Measurements from ENCODE around the gene TCEAL8. TPM values are rescaled to one million over a fixed set of nuclear protein-coding genes. Genes with fewer than 3 reads are reported as not detected.
"Not testable (repeated sequence)": the region's sequence is repeated elsewhere in the genome, so short reads cannot be mapped to it uniquely, and the experiment has no call there.

TCEAL8 gene
- total and polyA plus RNA-seq, 2 experiments from 2014 or later: 123 to 153 TPM

GRCh38 chrX:103240155-103240554 lies 14.8 kb downstream of the TCEAL8 start:
- no peaks in the 10 kb centered on the region for H3K79me2 ChIP-seq
- no peaks in the 10 kb centered on the region for H4K20me1 ChIP-seq (ENCODE audit: insufficient read depth, poor library complexity, severe bottlenecking)
- H2AFZ ChIP-seq: no peak overlapping the region
- H3K27ac ChIP-seq: no peak overlapping the region
- DNase-seq (ENCODE audit: low spot score): no peak
- H3K36me3 ChIP-seq (replicated peaks; ENCODE audit: insufficient read depth, low read depth): no peaks in the 10 kb centered on the region
- H3K4me3 ChIP-seq: no peak overlapping the region
- no peaks in the 10 kb centered on the region for H3K9me3 ChIP-seq (ENCODE audit: low read depth)
- TF ChIP-seq EZH2 (IDR thresholded peaks at IDR 0.05; ENCODE audit: borderline replicate concordance) (no peak), CTCF (IDR thresholded peaks at IDR 0.05; ENCODE audit: poor library complexity) (no peak), EZH2phosphoT487 (IDR thresholded peaks at IDR 0.05; ENCODE audit: low read depth, severe bottlenecking, unreplicated experiment) (no peak)
- no peaks in the 10 kb centered on the region for H3K4me1 ChIP-seq (ENCODE audit: insufficient read depth)
- H3K27me3 ChIP-seq: no peaks in the 10 kb centered on the region
- no peaks in the 10 kb centered on the region for H3K9me2 ChIP-seq (replicated peaks; ENCODE audit: insufficient read depth)
- H3K4me2 ChIP-seq: no peak overlapping the region

GRCh38 chrX:103236296-103236695 lies 18.7 kb downstream of the TCEAL8 start:
- Histone ChIP-seq H3K4me3 (no peak overlapping the region), H3K36me3 (replicated peaks; ENCODE audit: insufficient read depth, low read depth) (no peaks in the 10 kb centered on the region), H4K20me1 (ENCODE audit: insufficient read depth, poor library complexity, severe bottlenecking) (no peaks in the 10 kb centered on the region), H3K27me3 (no peaks in the 10 kb centered on the region), H3K4me1 (ENCODE audit: insufficient read depth) (no peaks in the 10 kb centered on the region), H3K9me2 (replicated peaks; ENCODE audit: insufficient read depth) (no peaks in the 10 kb centered on the region), H3K4me2 (no peak overlapping the region), H3K79me2 (no peaks in the 10 kb centered on the region), H3K27ac (no peak overlapping the region), H3K9me3 (ENCODE audit: low read depth) (no peaks in the 10 kb centered on the region), H2AFZ (no peak overlapping the region)
- WGBS (ENCODE audit: low lambda C conversion rate, missing lambda C conversion rate): 83% methylated on average over 1 of the region's 1 CpG
- TF ChIP-seq CTCF (IDR thresholded peaks at IDR 0.05; ENCODE audit: poor library complexity) (no peak), EZH2 (IDR thresholded peaks at IDR 0.05; ENCODE audit: borderline replicate concordance) (no peak), EZH2phosphoT487 (IDR thresholded peaks at IDR 0.05; ENCODE audit: low read depth, severe bottlenecking, unreplicated experiment) (no peak)
- DNase-seq (ENCODE audit: low spot score): no peak

GRCh38 chrX:103235608-103236007 lies 19.3 kb downstream of the TCEAL8 start:
- H3K27ac ChIP-seq; H3K4me2 ChIP-seq; H4K20me1 ChIP-seq (ENCODE audit: insufficient read depth, poor library complexity, severe bottlenecking); DNase-seq (ENCODE audit: low spot score); H3K36me3 ChIP-seq (replicated peaks; ENCODE audit: insufficient read depth, low read depth); H3K9me3 ChIP-seq (ENCODE audit: low read depth); H3K79me2 ChIP-seq; H2AFZ ChIP-seq; H3K4me1 ChIP-seq (ENCODE audit: insufficient read depth); H3K27me3 ChIP-seq; H3K4me3 ChIP-seq; H3K9me2 ChIP-seq (replicated peaks; ENCODE audit: insufficient read depth): not testable (repeated sequence)
- 34% methylated on average over 2 of the region's 2 CpGs for WGBS (ENCODE audit: low lambda C conversion rate, missing lambda C conversion rate)

- Histone ChIP-seq H3K4me3 (no peak overlapping the region), H3K4me1 (ENCODE audit: insufficient read depth) (no peaks in the 10 kb centered on the region), H3K9me2 (replicated peaks; ENCODE audit: insufficient read depth) (no peaks in the 10 kb centered on the region), H4K20me1 (ENCODE audit: insufficient read depth, poor library complexity, severe bottlenecking) (no peaks in the 10 kb centered on the region), H3K27ac (no peak overlapping the region), H3K36me3 (replicated peaks; ENCODE audit: insufficient read depth, low read depth) (no peaks in the 10 kb centered on the region), H3K79me2 (no peaks in the 10 kb centered on the region), H3K4me2 (no peak overlapping the region), H3K27me3 (no peaks in the 10 kb centered on the region), H2AFZ (no peak overlapping the region), H3K9me3 (ENCODE audit: low read depth) (no peaks in the 10 kb centered on the region)
- no peak for DNase-seq (ENCODE audit: low spot score)
- TF ChIP-seq EZH2 (IDR thresholded peaks at IDR 0.05; ENCODE audit: borderline replicate concordance): no peak
- 63% methylated on average over 1 of the region's 1 CpG for WGBS (ENCODE audit: low lambda C conversion rate, missing lambda C conversion rate)
Observed at GRCh38 chrX:103234869-103235268, 20.1 kb downstream of the TCEAL8 start.

GRCh38 chrX:103233263-103233662 lies 21.7 kb downstream of the TCEAL8 start:
- Histone ChIP-seq H3K4me2 (no peak overlapping the region), H3K36me3 (replicated peaks; ENCODE audit: insufficient read depth, low read depth) (no peaks in the 10 kb centered on the region), H3K4me1 (ENCODE audit: insufficient read depth) (no peaks in the 10 kb centered on the region), H3K4me3 (no peak overlapping the region), H3K9me2 (replicated peaks; ENCODE audit: insufficient read depth) (no peaks in the 10 kb centered on the region), H3K79me2 (no peaks in the 10 kb centered on the region), H4K20me1 (ENCODE audit: insufficient read depth, poor library complexity, severe bottlenecking) (no peaks in the 10 kb centered on the region), H3K27me3 (no peaks in the 10 kb centered on the region), H2AFZ (no peak overlapping the region), H3K27ac (peak overlapping the region; percentile 4), H3K9me3 (ENCODE audit: low read depth) (no peaks in the 10 kb centered on the region)
- DNase-seq (ENCODE audit: low spot score): no peak
- 35% methylated on average over 2 of the region's 2 CpGs for WGBS (ENCODE audit: low lambda C conversion rate, missing lambda C conversion rate)
- TF ChIP-seq EZH2phosphoT487 (IDR thresholded peaks at IDR 0.05; ENCODE audit: low read depth, severe bottlenecking, unreplicated experiment) (no peak), CTCF (IDR thresholded peaks at IDR 0.05; ENCODE audit: poor library complexity) (no peak), EZH2 (IDR thresholded peaks at IDR 0.05; ENCODE audit: borderline replicate concordance) (no peak)

- H3K4me1 ChIP-seq (ENCODE audit: insufficient read depth): not testable (repeated sequence)
Observed at GRCh38 chrX:103225918-103226317, 29.0 kb downstream of the TCEAL8 start.

More at GRCh38 chrX:103225918-103226317, 29.0 kb downstream of the TCEAL8 start:
- H3K27me3 ChIP-seq; H2AFZ ChIP-seq; DNase-seq (ENCODE audit: low spot score); H3K9me2 ChIP-seq (replicated peaks; ENCODE audit: insufficient read depth); H3K79me2 ChIP-seq; H3K4me3 ChIP-seq; H4K20me1 ChIP-seq (ENCODE audit: insufficient read depth, poor library complexity, severe bottlenecking); H3K4me2 ChIP-seq; H3K36me3 ChIP-seq (replicated peaks; ENCODE audit: insufficient read depth, low read depth); H3K27ac ChIP-seq; H3K9me3 ChIP-seq (ENCODE audit: low read depth): not testable (repeated sequence)
- 84% methylated on average over 4 of the region's 4 CpGs for WGBS (ENCODE audit: low lambda C conversion rate, missing lambda C conversion rate)

Data from hepatocyte (in vitro differentiated cells).